GM23338 (cell line): ENCODE results near the gene UBFD1. TPM values are rescaled to one million over a fixed set of nuclear protein-coding genes. Genes with fewer than 3 reads are reported as not detected.

ENCODE experiments used
- ATAC-seq: fragments of 200-7000 bp; cut with Tn5 transposase; 3 replicates; pipeline ENCODE4 v1.9.1; 2020
- DNase-seq: peaks from one replicate; pipeline ENCODE4 v3.0.0-alpha.2; 2015; ENCODE audit warnings: low spot score
- H2AFZ ChIP-seq: fragments of 200-600 bp; sonication (generic); 2 replicates; pipeline ENCODE4 v1.8.0; 2016; ENCODE audit warnings: antibody characterized with exemption, mild to moderate bottlenecking, moderate library complexity
- H3F3A ChIP-seq: fragments of 200-600 bp; sonication (generic); replicated peaks from 2 replicates; pipeline ENCODE4 v1.8.0; 2017; ENCODE audit warnings: antibody characterized with exemption, mixed run types, low read depth
- H3K27ac ChIP-seq: fragments of 200-600 bp; sonication (generic); 2 replicates; pipeline ENCODE4 v1.6.1; 2016; ENCODE audit warnings: low read depth
- H3K27me3 ChIP-seq: fragments of 200-600 bp; sonication (generic); 2 replicates; pipeline ENCODE4 v1.8.0; 2016; ENCODE audit warnings: mild to moderate bottlenecking, mixed run types, moderate library complexity; ENCODE audit not compliant: insufficient read depth
- H3K36me3 ChIP-seq: fragments of 200-600 bp; sonication (generic); 2 replicates; pipeline ENCODE4 v1.8.0; 2016; ENCODE audit warnings: mild to moderate bottlenecking; ENCODE audit not compliant: insufficient read depth
- H3K4me1 ChIP-seq: fragments of 200-600 bp; sonication (generic); 2 replicates; pipeline ENCODE4 v1.8.0; 2016; ENCODE audit warnings: mild to moderate bottlenecking, moderate library complexity; ENCODE audit not compliant: insufficient read depth
- H3K4me2 ChIP-seq: fragments of 200-600 bp; sonication (generic); 2 replicates; pipeline ENCODE4 v1.7.1; 2017; ENCODE audit warnings: mixed run types
- H3K4me3 ChIP-seq: fragments of 200-600 bp; sonication (generic); 2 replicates; pipeline ENCODE4 v1.6.1; 2016; ENCODE audit warnings: mixed run types
- H3K79me2 ChIP-seq: fragments of 200-600 bp; sonication (generic); replicated peaks from 2 replicates; pipeline ENCODE4 v1.8.0; 2017; ENCODE audit warnings: mild to moderate bottlenecking; ENCODE audit not compliant: insufficient read depth
- H3K9me2 ChIP-seq: fragments of 200-600 bp; sonication (generic); 2 replicates; pipeline ENCODE4 v1.8.0; 2017; ENCODE audit not compliant: insufficient read depth
- H4K20me1 ChIP-seq: fragments of 200-600 bp; sonication (generic); replicated peaks from 2 replicates; pipeline ENCODE4 v1.8.0; 2017; ENCODE audit warnings: mild to moderate bottlenecking; ENCODE audit not compliant: insufficient read depth
- H3K27ac Mint-ChIP-seq: 2 replicates; pipeline ENCODE4 v1.8.0; 2020; ENCODE audit warnings: inconsistent platforms, mild to moderate bottlenecking, moderate library complexity, mixed read lengths
- H3K27me3 Mint-ChIP-seq: 3 replicates; pipeline ENCODE4 v1.8.0; 2022; ENCODE audit warnings: low read depth, mild to moderate bottlenecking, moderate library complexity, mixed read lengths, inconsistent platforms; ENCODE audit not compliant: insufficient read depth, poor library complexity
- H3K36me3 Mint-ChIP-seq: 3 replicates; pipeline ENCODE4 v1.8.0; 2021; ENCODE audit warnings: low read depth, mild to moderate bottlenecking, inconsistent platforms, moderate library complexity, mixed read lengths
- H3K4me1 Mint-ChIP-seq: 3 replicates; pipeline ENCODE4 v1.8.0; 2020; ENCODE audit warnings: mild to moderate bottlenecking, inconsistent platforms, mixed read lengths
- H3K4me3 Mint-ChIP-seq: 3 replicates; pipeline ENCODE4 v1.8.0; 2021; ENCODE audit warnings: moderate library complexity, mild to moderate bottlenecking, inconsistent platforms, mixed read lengths
- H3K9me3 Mint-ChIP-seq: 3 replicates; pipeline ENCODE4 v1.8.0; 2020; ENCODE audit warnings: moderate library complexity, mild to moderate bottlenecking, inconsistent platforms, mixed read lengths
- ETS1 ChIP-seq: IDR thresholded peaks from 2 replicates; pipeline ENCODE4 v1.6.1; 2016; ENCODE audit warnings: antibody characterized with exemption
- EZH2phosphoT487 ChIP-seq: fragments of 200-600 bp; sonication (generic); IDR thresholded peaks from one replicate; pipeline ENCODE4 v1.8.1; 2018; ENCODE audit warnings: antibody characterized with exemption; ENCODE audit not compliant: unreplicated experiment
- NANOG ChIP-seq: IDR thresholded peaks from 2 replicates; pipeline ENCODE4 v1.6.1; 2016; ENCODE audit warnings: antibody characterized with exemption, borderline replicate concordance
- POLR2AphosphoS5 ChIP-seq: IDR thresholded peaks from 2 replicates; pipeline ENCODE4 v1.6.1; 2016; ENCODE audit warnings: antibody characterized with exemption, low read depth
- REST ChIP-seq: IDR thresholded peaks from one replicate; pipeline ENCODE4 v1.6.1; 2018; ENCODE audit warnings: antibody characterized with exemption; ENCODE audit not compliant: unreplicated experiment
- STAT1 ChIP-seq: IDR thresholded peaks from one replicate; pipeline ENCODE4 v1.6.1; 2016; ENCODE audit warnings: antibody characterized with exemption; ENCODE audit not compliant: unreplicated experiment
- ZNF114 ChIP-seq: fragments of 250-450 bp; sonication (Bioruptor Pico); IDR thresholded peaks from 2 replicates; pipeline ENCODE4 v1.5.0; 2020; ENCODE audit warnings: mild to moderate bottlenecking, moderate library complexity
- ZNF331 ChIP-seq: fragments of 250-450 bp; sonication (Bioruptor Pico); IDR thresholded peaks from 2 replicates; pipeline ENCODE4 v1.5.0; 2020; ENCODE audit warnings: low read depth, mild to moderate bottlenecking, moderate library complexity
- ZNF462 ChIP-seq: fragments of 250-450 bp; sonication (Bioruptor Pico); IDR thresholded peaks from 2 replicates; pipeline ENCODE4 v1.5.0; 2020; ENCODE audit warnings: mild to moderate bottlenecking, moderate library complexity
- polyA plus RNA-seq: library from polyadenylated mRNA; unstranded; fragments of >200 nt; fragmentation: Nextera tagmentation; extraction: Ambion mirVana; gene quantifications from 2 replicates; pipeline ENCODE4 v1.2.1, GENCODE V29; 2016
- total RNA-seq: library from RNA; depleted of rRNA; stranded (reverse); fragments of >200 nt; shearing (Covaris generic); gene quantifications from 2 replicates; pipeline ENCODE4 v1.2.3, GENCODE V29; 2014

UBFD1 gene
- total and polyA plus RNA-seq, 2 experiments from 2014 or later = 28.5 to 249 TPM

- no peak for TF ChIP-seq ZNF462 (CRISPR knock-in tag)
These were observed 45.8 kb upstream of the UBFD1 start (continued) for GRCh38 chr16:23511731-23512130.

DNA sequence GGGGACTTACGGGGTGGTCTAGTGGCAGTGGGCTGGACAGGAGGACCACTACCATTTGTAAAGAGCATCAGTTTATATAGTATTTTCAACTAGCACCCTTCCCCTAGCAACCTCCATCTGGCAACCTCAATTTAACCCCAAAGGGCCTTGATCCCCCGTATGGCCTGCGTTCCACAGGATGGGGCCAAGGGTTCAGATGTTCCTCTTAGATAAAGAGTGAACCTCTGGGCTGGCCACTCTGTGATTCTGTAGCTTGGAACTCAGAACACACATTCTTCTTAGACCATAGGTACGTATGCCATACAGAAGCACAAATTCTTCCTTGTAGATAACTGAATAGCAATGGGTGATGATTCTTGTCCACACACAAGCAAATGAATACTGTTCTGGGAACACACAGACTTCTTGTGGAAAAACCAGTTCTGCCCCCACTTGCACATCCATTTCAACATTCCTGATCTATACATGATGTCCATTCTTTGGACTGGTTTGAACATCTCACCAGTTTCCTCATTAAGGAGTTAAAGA, 45.3 kb upstream of the UBFD1 start:
- H3K27ac Mint-ChIP-seq = no peak overlapping the region
- Histone ChIP-seq H3K4me2 (no peak overlapping the region), H3F3A (no peaks in the 10 kb centered on the region), H3K4me3 (no peak overlapping the region), H4K20me1 (peaks cover 17% of the 10 kb centered on the region; the same call in 1 of the 2 replicates), H3K36me3 (no peaks in the 10 kb centered on the region; the same call in 1 of the 2 replicates), H3K79me2 (peaks cover 26% of the 10 kb centered on the region), H3K27me3 (no peaks in the 10 kb centered on the region), H3K4me1 (peaks cover 5% of the 10 kb centered on the region; the same call in 1 of the 2 replicates), H3K27ac (no peak overlapping the region), H3K9me2 (no peaks in the 10 kb centered on the region), H2AFZ (no peak overlapping the region)
- peaks cover 3% of the 10 kb centered on the region for H3K27me3 Mint-ChIP-seq
- H3K4me3 Mint-ChIP-seq = no peak overlapping the region
- peaks cover 14% of the 10 kb centered on the region for H3K36me3 Mint-ChIP-seq
- TF ChIP-seq STAT1 (no peak), NANOG (no peak), ZNF114 (CRISPR knock-in tag) (no peak), EZH2phosphoT487 (no peak), ZNF331 (no peak), REST (no peak), ETS1 (no peak), POLR2AphosphoS5 (no peak)
- ATAC-seq = no peak
- no peaks in the 10 kb centered on the region; the same call in 2 of the 3 replicates for H3K9me3 Mint-ChIP-seq
- no peak for DNase-seq
- peaks cover 10% of the 10 kb centered on the region for H3K4me1 Mint-ChIP-seq
